ENCODE data around the gene CAPN9.

The CAPN9 gene

GRCh38 chr1:230749150-230749549 is 2.0 kb downstream of the CAPN9 start:
- TF ChIP-seq GATA1 (IDR thresholded peaks at IDR 0.05; ENCODE audit: low read depth, low read length), result no peak
- TF ChIP-seq POLR2A (IDR thresholded peaks at IDR 0.05; ENCODE audit: low read length), result no peak
- DNase-seq, result no peak

- no peak for DNase-seq
- no peak for TF ChIP-seq GATA1 (IDR thresholded peaks at IDR 0.05; ENCODE audit: low read depth, low read length)
- TF ChIP-seq POLR2A (IDR thresholded peaks at IDR 0.05; ENCODE audit: low read length), result no peak
Observed at GRCh38 chr1:230749635-230750034, 2.4 kb downstream of the CAPN9 start.

- TF ChIP-seq POLR2A (IDR thresholded peaks at IDR 0.05; ENCODE audit: low read length), result no peak
- no peak for TF ChIP-seq GATA1 (IDR thresholded peaks at IDR 0.05; ENCODE audit: low read depth, low read length)
- DNase-seq, result no peak
Observed at GRCh38 chr1:230750576-230750975, 3.4 kb downstream of the CAPN9 start.

- TF ChIP-seq GATA1 (IDR thresholded peaks at IDR 0.05; ENCODE audit: low read depth, low read length), result no peak
- no peak for TF ChIP-seq POLR2A (IDR thresholded peaks at IDR 0.05; ENCODE audit: low read length)
Observed at GRCh38 chr1:230750986-230751625, 3.9 kb downstream of the CAPN9 start.

DNA sequence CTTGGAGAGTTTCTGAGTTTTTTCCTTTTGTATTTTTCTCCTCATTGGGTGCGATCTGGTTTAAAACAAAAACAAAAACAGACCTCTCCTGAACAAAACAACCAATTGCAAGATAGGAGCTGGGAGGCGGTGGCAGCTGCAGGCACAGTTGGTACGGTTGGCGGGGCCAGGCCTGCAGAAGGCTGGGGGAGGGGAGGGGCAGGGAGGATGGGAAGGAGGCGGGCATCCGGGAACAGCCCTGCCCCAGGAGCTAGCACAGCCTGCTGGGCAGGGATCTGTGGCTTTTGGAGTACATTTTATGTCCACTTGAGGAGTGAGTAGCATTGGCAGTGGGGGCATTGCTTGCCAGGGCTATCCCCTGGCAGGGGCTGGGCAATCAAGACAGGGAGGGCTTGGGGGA is 5.2 kb downstream of the CAPN9 start:
- DNase-seq, result no peak
- TF ChIP-seq GATA1 (IDR thresholded peaks at IDR 0.05; ENCODE audit: low read depth, low read length) (no peak), POLR2A (IDR thresholded peaks at IDR 0.05; ENCODE audit: low read length) (no peak)

More at GRCh38 chr1:230750986-230751625, 3.9 kb downstream of the CAPN9 start:
- no peak for DNase-seq

GRCh38 chr1:230753191-230753585 is 6.0 kb downstream of the CAPN9 start:
- DNase-seq, result no peak
- TF ChIP-seq POLR2A (IDR thresholded peaks at IDR 0.05; ENCODE audit: low read length) (no peak), GATA1 (IDR thresholded peaks at IDR 0.05; ENCODE audit: low read depth, low read length) (no peak)

- DNase-seq, result peak; percentile 48 to 59
- TF ChIP-seq POLR2A (IDR thresholded peaks at IDR 0.05; ENCODE audit: low read length), result no peak
- TF ChIP-seq GATA1 (IDR thresholded peaks at IDR 0.05; ENCODE audit: low read depth, low read length), result no peak
Observed at GRCh38 chr1:230753586-230754251, 6.5 kb downstream of the CAPN9 start.

GRCh38 chr1:230754796-230755195 is 7.6 kb downstream of the CAPN9 start:
- no peak for TF ChIP-seq POLR2A (IDR thresholded peaks at IDR 0.05; ENCODE audit: low read length)
- TF ChIP-seq GATA1 (IDR thresholded peaks at IDR 0.05; ENCODE audit: low read depth, low read length), result no peak
- no peak for DNase-seq

DNA sequence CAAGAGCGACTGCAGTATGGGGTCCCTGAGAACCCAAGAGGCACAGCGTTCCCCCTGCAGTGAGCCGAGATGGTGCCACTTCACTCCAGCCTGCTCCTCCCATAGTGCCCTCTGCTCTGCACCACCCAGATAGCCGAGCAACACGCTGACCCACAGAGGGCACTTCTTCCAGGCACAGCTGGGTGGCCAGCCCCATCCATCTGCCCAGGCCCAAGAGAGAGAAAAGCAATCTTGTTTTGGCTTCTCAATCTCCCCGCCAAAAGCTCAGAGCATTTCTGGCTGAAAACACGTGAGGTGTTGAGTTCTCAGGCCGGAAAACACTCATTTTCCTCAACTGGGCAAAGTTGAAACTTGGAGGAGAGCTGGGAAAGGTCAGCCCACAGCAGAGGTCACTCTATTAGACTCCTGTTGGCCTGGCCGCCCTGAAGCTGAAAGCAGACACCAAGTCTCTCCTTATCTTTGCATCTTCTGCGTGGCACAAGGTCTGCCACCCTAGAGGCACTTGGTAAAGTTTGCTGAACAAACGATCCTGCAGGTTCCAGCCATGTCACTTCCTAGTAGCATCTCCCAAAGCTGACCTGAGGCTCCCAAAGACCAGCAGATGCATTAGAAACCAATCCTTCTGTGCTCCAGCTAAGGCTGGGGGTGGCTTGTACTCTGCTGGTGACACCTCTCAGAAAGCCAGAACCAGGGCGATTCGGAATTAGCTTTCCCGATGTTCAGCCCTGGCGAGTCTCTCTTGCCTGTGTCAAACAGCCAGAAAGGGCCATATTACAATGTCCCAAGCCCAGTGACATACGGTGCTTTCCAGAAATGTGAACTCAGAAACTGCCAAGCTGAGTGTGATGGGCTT is 10.9 kb downstream of the CAPN9 start:
- DNase-seq, result no peak
- TF ChIP-seq POLR2A (IDR thresholded peaks at IDR 0.05; ENCODE audit: low read length), result no peak
- no peak for TF ChIP-seq GATA1 (IDR thresholded peaks at IDR 0.05; ENCODE audit: low read depth, low read length)

DNA sequence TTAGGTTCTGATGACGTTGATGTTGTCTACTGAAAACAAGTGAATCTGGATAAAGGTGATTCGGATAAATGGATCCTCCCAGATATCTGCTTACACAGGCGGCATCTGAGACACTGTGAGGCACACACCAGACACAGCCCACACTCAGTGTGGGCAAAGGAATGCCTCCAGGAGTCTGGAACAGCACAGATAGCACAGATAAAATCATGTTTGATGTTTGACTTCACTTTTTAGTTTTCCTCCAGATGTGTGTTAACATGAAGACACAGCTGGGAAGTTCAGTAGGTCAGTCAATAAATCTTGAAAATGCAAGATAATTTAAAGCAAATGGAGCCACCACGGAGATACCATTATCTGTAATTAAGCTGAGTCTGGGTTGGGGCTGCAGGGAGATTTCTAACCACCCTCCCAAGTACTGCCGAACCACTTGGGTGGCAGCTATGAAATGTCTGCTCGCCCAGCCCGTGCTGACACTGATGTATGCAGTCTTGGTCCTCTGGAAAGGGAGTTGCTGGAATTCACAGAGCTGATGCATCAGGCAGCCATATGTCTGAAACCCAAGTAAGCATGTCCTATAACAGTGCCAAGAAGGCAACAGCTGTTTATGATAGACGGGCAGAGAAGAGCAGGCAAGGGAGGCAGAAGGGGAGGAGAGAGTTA is 11.7 kb downstream of the CAPN9 start:
- TF ChIP-seq POLR2A (IDR thresholded peaks at IDR 0.05; ENCODE audit: low read length) (no peak), GATA1 (IDR thresholded peaks at IDR 0.05; ENCODE audit: low read depth, low read length) (no peak)
- DNase-seq, result no peak

- no peak for DNase-seq
- TF ChIP-seq POLR2A (IDR thresholded peaks at IDR 0.05; ENCODE audit: low read length) (no peak), GATA1 (IDR thresholded peaks at IDR 0.05; ENCODE audit: low read depth, low read length) (no peak)
Observed at GRCh38 chr1:230759369-230760065, 12.3 kb downstream of the CAPN9 start.

DNA sequence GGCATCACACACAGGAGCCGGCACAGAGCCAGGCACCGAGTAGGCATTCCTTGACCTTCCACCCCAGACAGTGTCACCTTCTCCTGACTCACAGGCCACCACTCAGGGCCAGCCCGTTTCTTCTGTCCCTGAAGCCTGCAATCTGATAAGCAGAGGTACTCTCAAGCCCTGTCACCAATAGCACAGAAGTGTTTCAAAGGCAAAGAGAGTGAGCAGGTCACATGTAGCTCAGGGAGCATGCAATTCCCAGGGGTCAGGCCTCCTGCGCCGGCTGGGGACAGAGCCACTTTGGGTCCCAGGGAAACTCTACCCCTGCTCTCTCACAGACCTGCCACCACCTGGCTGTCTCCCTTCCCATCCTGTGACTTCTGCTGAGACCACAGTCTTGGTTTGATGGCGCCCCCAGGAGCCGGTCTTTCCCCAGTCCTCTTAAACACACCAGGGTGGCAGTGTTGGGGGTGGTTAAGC is 13.2 kb downstream of the CAPN9 start:
- no peak for DNase-seq
- TF ChIP-seq POLR2A (IDR thresholded peaks at IDR 0.05; ENCODE audit: low read length) (no peak), GATA1 (IDR thresholded peaks at IDR 0.05; ENCODE audit: low read depth, low read length) (no peak)
